ENCODE data around the gene MCUR1.
"Not testable (repeated sequence)": the region's sequence is repeated elsewhere in the genome, so short reads cannot be mapped to it uniquely, and the experiment has no call there.

Gene MCUR1

DNA sequence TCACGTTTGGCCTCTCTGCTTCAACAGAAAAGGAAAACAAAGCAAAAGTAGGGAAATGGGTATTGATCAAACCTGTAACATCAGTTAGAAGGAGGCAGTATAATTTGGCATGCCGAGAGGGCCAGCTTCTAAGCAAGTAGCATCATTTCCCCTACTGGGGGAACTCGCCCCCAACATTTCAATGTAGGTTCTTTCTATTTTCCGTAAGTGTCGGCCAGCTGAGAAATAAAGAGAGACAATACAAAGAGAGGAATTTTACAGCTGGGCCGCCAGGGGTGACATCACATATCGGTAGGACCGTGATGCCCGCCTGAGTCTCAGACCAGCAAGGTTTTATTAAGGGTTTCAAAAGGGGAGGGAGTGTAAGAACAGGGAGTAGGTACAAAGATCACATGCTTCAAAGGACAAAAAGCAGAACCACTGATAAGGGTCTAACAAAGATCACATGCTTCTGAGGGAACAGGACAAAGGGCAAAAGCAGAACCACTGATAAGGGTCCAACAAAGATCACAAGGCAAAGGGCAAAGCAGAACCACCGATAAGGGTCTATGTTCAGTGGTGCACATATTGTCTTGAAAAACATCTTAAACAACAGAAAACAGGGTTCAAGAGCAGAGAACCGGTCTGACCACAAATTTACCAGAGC, 14.4 kb upstream of the MCUR1 start:
- DNase-seq (ENCODE audit: low read depth), result not testable (repeated sequence)

DNA sequence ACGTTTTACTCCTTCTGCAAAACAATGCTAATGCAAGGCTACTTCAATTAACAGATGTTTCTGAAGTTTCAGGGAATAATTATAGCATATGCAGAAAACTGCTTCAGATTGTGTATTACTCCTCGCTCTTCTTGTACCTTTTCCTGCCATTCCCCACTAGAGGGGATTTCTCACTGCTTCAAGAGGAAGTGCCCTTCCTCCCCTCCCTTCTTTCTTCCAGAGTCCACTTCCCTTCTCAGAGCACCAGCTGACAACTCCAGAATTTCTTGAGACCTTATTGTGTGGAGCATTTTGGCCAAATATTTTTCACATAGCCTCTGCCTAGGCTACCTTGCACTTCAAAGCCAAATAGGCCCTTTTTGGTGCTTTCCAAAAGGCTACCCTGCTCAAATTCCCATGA, 12.7 kb upstream of the MCUR1 start:
- DNase-seq (ENCODE audit: low read depth), result no peak

DNA sequence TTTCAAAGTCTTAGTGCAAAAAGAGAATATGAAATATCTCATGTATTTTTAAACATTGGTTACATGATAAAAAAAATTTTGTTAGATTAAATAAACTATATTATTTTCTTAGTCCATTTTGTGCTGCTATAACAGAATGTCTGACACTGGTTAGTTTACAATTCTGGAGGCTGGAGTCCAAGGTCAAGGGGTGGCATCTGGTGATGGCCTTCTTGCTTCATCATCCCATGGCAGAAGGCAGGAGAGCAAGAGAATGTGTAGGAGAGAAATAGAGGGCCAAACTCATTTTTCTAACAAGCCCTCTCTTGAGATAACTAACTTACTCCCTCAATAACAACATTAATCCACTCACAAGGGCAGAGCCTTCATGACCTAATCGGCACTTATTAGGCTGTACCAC, 11.5 kb upstream of the MCUR1 start:
- DNase-seq (ENCODE audit: low read depth), result no peak

DNA sequence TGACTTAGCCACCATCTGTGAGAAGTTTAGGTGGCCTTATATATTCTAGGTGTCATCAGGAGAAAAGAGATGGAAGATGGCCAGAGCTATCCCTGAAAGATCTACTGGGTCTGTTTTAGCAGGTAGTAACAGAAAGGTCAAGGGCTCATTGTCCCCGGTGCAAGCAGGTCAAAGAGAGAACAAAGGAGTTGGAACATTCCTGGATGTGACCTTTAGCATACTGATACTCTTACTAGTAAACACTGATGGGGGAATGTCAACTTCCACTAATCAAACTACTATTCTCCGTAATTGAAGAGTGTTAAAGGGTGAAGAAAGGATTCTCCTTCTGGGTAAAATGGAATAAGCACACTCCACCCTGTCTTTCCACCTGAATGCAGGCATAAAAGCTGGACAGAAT, 4.0 kb upstream of the MCUR1 start:
- DNase-seq (ENCODE audit: low read depth), result no peak

DNA sequence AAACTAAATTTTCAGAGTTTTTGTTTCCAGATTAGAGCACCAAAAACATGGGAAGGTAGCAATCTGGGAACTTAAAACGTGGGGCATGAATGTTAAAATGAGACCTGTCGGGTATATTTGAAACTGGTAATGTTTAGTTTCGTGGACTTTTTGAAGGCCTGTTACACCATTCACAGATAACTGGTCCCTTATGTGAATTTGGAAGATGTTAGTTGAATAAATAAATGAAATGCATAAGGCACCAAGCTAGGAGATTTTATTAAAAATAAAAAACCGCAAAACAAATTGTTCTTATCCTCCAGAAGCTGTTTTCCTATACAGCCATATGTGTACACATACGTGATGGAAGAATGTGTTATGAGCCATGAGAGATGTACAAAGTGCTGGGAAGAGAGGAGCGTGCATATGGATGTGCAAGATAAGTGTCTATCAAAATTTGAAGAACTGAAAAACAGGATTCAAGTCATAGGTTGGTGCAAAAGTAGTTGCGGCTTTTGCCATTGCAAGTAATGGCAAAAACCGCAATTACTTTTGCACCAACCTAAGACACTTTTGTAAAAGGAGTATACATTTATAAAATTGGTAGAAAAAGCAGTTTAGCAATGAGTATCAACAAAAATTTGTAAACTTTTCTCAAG, 700 bp upstream of the MCUR1 start:
- DNase-seq (ENCODE audit: low read depth), result no peak

DNA sequence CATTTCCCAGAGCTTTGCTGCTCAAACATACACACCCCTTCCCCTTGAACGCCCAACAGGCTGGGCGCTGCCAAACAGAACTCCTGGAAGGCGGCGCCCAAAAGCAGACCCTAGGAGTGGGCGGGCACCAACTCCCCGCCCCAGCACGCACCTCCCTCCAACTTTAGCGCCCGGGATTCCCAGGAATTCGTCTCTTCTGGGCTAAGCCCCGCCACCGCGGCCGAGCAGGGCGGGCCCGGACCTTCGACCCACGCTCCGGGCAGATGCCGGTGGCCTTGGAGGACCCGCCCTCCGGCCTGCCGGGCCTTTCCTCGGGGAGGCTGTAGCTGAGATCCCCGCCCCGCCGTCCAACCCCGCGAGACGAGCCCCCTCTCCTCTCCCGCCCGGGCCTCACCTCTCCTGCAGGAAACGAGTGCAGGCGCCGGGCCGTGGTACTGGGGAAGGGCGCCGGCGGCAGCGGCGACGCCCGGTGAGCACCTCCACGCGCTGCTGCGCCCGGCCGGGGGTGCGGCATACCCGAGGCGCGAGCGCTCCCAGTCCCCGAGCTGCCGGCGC, 659 bp downstream of the MCUR1 start:
- peak; percentile 16 for DNase-seq (ENCODE audit: low read depth)

DNA sequence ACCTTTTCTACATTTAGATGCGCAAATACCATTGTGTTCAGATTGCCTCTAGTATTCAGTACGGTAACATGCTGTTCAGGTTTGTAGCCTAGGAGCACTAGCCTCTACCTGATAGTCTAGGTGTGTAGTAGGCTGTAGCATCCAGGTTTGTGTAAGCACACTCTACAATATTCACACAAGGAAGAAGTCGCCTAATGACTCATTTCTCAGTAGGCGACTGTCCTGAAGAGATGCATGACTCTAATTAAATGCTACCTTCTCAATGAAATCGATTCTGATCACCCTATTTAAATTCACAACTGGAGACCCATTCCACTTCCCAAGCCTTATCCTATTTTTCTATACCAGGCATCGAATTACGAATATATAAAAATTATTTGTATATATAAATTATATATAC, 1.3 kb downstream of the MCUR1 start:
- DNase-seq (ENCODE audit: low read depth), result no peak

DNA sequence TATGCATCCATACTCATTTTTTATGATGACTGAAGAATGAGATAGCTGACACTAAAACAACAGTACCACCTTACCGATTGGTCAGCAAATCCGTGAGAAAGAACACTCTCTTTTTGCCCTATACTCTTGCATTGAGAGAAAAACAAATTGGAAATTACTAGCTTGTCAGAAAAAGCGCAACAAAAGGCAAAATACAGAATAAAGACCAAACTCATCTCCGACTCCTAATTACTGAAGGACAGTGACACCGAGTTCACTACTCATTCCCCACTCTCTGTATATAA, 2.1 kb downstream of the MCUR1 start:
- no peak for DNase-seq (ENCODE audit: low read depth)

DNA sequence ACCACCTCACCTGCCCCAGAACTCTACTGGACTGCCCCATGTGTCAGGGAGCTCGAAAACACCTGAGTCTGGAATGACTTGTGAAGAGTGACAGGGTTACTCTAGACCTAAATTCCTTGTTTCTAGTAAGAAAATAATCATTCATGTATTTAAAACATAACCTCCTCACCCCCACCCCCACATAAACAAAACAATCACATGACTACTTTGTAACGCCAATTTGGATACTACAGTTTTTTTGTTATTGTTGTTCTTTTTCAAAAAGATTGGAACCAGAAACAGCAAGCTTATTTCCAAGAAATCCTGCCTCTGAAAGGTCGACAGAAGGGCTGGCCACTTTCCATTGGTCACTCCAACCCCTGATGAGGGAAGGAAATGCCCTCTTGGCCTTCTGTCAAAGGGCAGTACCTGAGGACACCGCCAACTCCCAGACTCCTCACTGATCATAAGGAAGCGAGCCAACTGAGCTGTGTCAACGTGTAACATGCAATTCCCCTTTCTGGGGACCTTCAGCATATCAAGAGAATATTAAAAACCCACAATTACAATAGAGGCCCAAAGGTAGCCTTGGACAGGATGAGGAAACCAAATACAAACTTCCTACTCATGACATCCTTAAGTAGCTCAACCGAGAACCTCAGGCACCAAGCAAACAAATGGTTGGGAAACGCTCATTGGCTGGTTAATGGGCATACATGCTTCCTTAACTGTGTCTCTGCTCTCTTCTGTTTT, 2.6 kb downstream of the MCUR1 start:
- no peak for DNase-seq (ENCODE audit: low read depth)

DNA sequence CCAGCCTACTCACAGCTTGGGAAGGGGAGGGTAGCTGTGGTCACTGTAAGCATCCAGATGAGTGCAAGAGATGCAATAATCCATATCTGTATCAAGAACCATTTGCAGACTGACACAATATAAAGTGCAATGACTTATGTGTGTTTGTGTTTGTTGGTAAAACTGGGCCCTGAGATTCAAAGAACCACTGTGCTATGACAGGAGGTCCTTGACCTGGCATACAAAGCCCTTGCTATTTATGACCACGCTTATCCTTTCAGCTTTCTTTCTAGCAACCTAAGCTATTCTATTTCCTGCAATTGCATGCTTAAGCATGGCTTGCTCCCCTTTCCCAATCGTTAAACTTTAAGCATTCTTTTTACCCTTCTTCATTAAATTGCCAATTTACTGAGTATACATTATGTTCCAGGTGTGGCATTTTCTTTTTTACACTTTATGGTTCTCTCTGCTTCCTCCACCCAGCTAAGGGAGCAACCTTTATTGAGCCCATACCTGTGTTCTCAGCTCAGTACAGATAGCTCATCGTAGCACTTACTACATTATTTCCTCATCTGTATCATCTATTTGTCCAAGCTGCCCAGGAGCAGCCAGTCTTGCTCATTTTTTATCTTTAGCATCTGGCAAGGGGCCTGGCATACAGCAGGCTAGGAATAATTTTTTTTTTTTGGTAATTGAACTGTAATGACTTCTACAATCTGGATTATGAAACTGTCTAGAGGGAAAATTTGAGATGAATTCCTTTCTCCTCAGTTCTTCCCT, 3.5 kb downstream of the MCUR1 start:
- DNase-seq (ENCODE audit: low read depth), result no peak

DNA sequence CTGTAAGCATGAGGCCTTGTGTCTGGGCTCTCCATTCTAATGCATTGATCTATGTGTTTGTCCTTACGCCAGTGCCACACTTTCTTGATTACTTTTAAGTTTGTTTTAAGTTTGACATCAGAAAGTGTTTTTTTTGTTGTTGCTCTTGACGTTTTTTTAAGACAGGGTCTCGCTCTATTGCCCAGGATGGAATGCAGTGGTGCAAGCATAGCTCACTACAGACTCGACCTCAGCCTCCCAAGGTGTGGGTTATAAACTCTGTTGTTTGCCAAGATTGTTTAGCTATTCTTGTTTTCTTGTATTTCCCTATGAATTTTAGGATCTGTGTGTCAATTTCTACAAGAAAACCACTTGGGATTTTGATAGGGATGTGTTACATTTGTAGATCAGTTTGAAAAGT, 5.6 kb downstream of the MCUR1 start:
- no peak for DNase-seq (ENCODE audit: low read depth)

DNA sequence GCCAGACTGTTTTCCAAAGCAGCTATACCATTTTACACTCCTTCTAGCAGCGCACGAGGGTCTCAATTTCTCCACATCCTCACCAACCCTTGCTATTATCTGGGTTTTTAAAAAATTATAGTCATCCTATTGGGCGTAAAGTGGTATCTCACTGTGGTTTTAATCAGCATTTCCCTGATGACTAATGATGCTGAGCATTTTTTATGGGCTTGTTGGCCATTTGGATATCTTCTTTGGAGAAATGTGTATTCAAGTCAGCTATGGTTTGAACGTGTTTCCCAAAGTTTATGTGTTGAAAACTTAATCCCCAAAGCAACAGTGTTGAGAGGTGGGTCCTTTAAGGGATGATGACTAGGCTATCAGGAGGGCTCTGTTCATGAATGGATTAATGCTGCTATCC, 6.7 kb downstream of the MCUR1 start:
- DNase-seq (ENCODE audit: low read depth), result no peak

DNA sequence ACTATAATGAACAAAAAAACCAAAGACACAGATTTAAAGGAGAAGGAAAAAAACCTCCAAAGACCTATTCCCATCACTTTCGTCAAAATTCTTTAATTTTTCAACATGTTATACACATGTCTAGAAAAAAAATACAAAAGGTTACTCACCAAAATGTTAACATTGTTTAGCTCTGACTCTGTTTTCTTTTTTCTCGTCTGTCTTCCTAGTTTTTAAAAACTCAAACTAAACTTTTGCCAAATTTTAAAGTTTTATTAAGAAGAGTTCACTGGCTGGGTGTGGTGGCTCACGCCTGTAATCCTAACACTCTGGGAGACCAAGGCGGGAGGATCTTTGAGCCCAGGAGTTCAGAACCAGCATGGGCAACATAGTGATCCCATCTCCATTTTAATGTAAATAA, 10.8 kb downstream of the MCUR1 start:
- no peak for DNase-seq (ENCODE audit: low read depth)

DNA sequence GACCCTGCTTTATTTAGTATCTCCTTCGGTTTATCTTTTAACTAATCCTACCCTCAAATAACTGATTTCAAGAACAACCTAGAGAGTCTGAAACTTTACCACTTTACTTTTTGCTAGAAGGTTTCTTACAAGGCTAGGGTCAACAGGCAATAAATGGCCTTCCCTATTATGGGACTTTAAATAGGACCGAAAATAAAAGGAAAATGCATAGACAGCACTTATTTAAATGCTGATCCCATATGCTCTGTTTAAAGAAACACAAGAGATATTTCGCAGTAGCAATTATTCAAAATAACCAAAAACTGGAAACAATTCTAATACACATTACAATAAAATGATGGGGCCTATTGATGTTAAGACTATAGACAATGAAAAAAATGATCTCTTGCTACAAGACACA, 13.7 kb downstream of the MCUR1 start:
- no peak for DNase-seq (ENCODE audit: low read depth)

DNA sequence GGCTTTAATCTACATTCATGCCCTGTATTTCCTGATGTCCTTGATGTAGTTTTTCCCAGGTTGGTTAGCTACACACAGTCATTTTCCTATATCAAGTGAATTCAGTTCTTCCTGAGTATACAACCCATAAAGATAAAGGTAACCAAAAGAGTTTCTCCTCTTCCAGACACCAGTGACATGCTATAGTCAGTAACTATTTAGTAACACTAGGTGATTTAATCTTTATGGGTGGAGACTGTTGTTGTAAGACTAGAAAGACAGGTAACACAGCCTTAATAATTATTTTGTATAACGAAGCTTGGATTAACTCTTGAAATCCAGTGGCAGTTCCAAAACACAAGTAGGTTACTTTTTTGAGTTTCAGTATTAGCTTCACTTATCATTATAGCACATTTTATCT, 17.6 kb downstream of the MCUR1 start:
- no peak for DNase-seq (ENCODE audit: low read depth)

DNA sequence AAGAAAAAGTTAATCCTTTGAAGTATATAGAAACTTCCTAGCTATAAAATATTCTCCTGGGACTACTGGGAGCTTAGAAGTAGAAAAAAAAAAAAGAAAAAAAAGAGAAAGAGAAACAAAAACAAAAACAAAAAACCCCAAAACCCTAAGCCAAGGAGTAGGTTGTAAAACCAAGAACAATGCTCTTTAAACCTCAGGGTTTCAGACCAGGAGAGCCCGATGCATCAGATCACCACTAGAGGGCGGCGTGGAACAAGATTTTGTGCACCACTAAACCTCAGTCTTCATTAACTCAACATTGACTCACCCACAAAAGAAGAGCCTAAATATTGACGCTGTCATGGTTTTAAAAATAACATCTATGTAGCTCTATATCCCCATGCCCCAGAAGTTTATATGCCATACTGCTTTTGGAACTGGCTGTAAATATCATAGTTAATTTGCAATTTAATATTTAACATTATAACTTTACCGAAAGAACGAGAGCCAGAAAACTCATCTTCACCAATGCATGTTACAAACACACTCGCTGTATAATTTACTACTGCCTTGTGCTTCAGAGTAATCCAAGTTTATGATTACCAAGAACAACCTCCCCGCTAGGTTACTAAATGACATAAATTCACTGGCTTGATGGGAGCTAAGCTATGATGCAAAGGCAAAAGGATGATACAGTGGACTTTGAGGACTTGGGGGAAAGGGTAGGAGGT, 19.2 kb downstream of the MCUR1 start:
- peak; percentile 79 for DNase-seq (ENCODE audit: low read depth)

DNA sequence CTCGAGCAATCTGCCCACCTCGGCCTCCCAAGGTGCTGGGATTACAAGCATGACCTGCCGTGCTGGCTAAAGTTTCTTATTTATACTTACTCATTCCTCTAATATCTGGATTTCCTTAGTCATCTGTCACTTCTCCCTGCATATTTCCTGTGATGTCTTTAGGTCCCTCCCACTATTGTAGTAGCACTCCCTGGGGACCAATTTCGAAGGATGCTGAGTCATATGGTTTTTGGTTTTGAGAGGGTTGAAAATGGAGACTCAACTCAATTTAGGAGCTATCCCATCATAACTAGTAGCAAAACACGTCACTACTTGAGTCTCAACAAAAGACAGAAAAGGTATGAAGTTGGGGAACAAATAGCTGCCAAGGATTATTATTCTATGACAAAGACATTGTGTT, 20.2 kb downstream of the MCUR1 start:
- DNase-seq (ENCODE audit: low read depth), result no peak

DNA sequence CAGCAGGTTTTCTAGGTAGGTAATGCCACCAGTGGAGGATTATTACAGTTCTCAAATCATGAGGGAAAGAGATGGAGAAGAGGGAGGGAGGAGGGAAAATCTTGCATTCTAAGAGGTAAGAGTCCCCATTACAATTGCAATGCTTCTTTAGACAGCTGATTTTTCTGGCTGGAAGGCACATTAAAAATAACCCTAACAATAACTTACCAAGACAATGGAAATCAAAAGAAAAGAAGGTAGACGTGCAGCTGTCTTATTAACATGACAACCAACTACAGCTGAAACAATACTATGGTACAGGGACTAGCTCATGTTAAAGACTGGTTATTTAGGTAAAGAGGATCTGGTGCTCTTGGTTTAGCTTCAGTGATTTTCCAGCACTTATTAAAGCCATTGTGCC, 24.6 kb downstream of the MCUR1 start:
- no peak for DNase-seq (ENCODE audit: low read depth)

DNA sequence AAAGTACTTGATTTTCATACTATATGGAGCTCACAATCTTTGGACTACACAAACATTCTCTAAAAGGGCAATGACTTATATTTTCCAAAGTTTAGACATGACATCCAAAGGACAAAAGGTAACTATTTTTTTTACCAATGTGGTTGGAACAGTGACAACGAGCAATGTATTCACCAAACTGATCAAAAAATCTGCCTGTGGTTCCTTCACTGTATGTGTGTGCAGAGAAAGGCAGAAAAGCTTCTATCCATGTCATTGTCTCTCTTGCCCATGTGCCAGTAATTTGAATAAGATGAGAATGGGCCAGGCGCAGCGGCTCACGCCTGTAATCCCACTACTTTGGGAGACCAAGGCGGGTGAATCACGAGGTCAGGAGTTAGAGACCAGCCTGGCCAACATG, 25.5 kb downstream of the MCUR1 start:
- no peak for DNase-seq (ENCODE audit: low read depth)

DNA sequence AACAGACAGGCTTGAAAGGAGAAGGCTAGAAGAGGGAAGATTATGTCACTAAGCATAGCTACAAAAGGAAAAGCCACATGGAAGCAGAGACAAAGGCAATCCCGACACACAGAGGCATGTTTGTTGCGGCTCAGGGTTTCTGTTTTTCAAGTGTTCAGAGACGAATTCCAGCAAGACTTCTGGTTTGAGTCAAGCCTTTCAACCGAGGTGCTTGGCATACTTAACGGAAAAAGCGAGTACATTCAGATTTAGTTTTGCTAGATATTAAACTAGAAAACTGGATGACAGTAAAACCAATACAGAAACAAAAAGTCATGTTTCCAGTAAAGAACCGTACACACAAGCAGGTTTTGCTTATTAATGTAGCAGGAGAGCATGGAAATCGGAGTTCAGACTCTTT, 27.2 kb downstream of the MCUR1 start:
- DNase-seq (ENCODE audit: low read depth), result no peak

DNA sequence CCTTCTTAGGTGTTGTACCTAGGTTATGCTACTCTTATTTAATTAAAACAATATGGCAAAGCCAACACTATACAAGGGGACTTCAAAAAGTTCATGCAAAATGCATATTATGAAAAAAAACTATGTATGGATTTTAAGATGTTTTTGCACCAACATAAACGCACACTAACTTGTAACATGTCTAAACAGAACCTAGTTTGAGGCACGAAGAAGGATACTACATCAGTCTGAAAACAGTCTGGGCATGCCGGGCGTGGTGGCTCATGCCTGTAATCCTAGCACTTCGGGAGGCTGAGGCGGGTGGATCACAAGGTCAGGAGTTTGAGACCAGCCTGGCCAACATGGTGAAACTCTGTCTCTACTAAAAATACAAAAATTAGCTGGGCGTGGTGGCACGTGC, 34.2 kb downstream of the MCUR1 start:
- not testable (repeated sequence) for DNase-seq (ENCODE audit: low read depth)

DNA sequence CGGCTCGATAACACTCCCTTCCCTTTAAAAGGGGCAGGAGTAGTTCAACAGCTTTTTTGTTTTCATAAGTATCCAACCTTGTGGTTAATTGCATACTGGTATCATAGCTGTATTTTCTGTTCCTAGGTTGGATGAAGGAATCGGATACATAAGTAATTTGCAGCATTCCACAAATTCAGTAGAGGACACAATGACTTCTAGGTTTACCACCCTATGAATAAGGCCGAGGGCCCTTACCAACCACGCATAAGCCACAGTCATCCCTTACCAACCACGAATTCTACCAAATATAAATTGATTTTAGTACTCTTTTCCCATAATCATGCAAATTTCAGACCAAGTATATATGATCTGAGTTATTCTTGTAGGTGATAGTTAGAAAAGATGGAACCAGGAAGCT, 36.3 kb downstream of the MCUR1 start:
- no peak for DNase-seq (ENCODE audit: low read depth)
